HFFc6 (cell line): ENCODE data around the gene OBP2B. TPM values are rescaled to one million over a fixed set of nuclear protein-coding genes. Genes with fewer than 3 reads are reported as not detected.
A peak's percentile ranks its signal among the peaks of the same experiment; 100 is the strongest.

ENCODE experiments used
- DNase-seq: peaks from one replicate; pipeline ENCODE4 v3.0.0-alpha.2; 2018
- H3K27ac Mint-ChIP-seq: 2 replicates; pipeline ENCODE4 v1.8.0; 2020; ENCODE audit warnings: mild to moderate bottlenecking, mixed read lengths
- H3K27me3 Mint-ChIP-seq: 2 replicates; pipeline ENCODE4 v1.8.0; 2021; ENCODE audit warnings: mild to moderate bottlenecking, moderate library complexity, mixed read lengths; ENCODE audit not compliant: insufficient read depth
- H3K36me3 Mint-ChIP-seq: 2 replicates; pipeline ENCODE4 v1.8.0; 2021; ENCODE audit warnings: low read depth, mixed read lengths
- H3K4me1 Mint-ChIP-seq: 2 replicates; pipeline ENCODE4 v1.8.0; 2020; ENCODE audit warnings: low read depth, mixed read lengths
- H3K4me3 Mint-ChIP-seq: 2 replicates; pipeline ENCODE4 v1.8.0; 2020; ENCODE audit warnings: mild to moderate bottlenecking, moderate library complexity, mixed read lengths
- H3K9me3 Mint-ChIP-seq: 2 replicates; pipeline ENCODE4 v1.8.0; 2020; ENCODE audit warnings: mild to moderate bottlenecking, mixed read lengths
- CTCF ChIP-seq: fragments of 200-600 bp; sonication (generic); IDR thresholded peaks from 2 replicates; pipeline ENCODE4 v1.5.0; 2021; ENCODE audit warnings: antibody characterized with exemption, mild to moderate bottlenecking
- total RNA-seq, 6 experiments: library from RNA; stranded (reverse); fragmentation: NEBNext Ultra II Directional; extraction: Animal tissue kit (Norgen Biotek cat#: 25700); gene quantifications; 2 replicates in 1 of 6; 3 replicates in 5 of 6; pipeline ENCODE4 v1.2.3, GENCODE V29; 2021

OBP2B gene
- total RNA-seq, 6 experiments from 2014 or later, result not detected

- Mint-ChIP-seq H3K4me3 (no peak overlapping the region), H3K27ac (no peak overlapping the region), H3K9me3 (no peaks in the 10 kb centered on the region), H3K27me3 (peaks cover 5% of the 10 kb centered on the region), H3K4me1 (no peaks in the 10 kb centered on the region; the same call in 1 of the 2 replicates), H3K36me3 (no peaks in the 10 kb centered on the region)
- peak; percentile 68 for DNase-seq
- TF ChIP-seq CTCF, result peak; percentile 84
These were observed 48.1 kb downstream of the OBP2B start for GRCh38 chr9:133160742-133161546.

- Mint-ChIP-seq H3K27ac (no peak overlapping the region), H3K27me3 (peaks cover 5% of the 10 kb centered on the region), H3K4me1 (no peaks in the 10 kb centered on the region; the same call in 1 of the 2 replicates), H3K9me3 (no peaks in the 10 kb centered on the region), H3K4me3 (no peak overlapping the region), H3K36me3 (no peaks in the 10 kb centered on the region)
- TF ChIP-seq CTCF, result no peak
- no peak for DNase-seq
These were observed 50.4 kb downstream of the OBP2B start for GRCh38 chr9:133158695-133159094.

Other genes with a start within 250 kb of the OBP2B start
- gene GFI1B, start 230.6 kb downstream of the OBP2B start, total RNA-seq, result under 1 TPM in 1 of 6 experiments, not detected in 5; 0.18 TPM
- 10 to 100 TPM; 34.5 to 40.2 (median 38.4) TPM for gene GTF3C5, start 178.3 kb downstream of the OBP2B start, total RNA-seq
- under 1 TPM; 0.25 to 0.60 (median 0.43) TPM for gene CEL, start 147.3 kb downstream of the OBP2B start, total RNA-seq
- gene RALGDS, start 88.0 kb downstream of the OBP2B start, total RNA-seq, result 10 to 100 TPM; 12.1 to 15.8 (median 14.8) TPM
- gene GBGT1, start 45.3 kb downstream of the OBP2B start, total RNA-seq, result 1 to 10 TPM; 1.1 to 2.8 (median 1.7) TPM
- not detected for gene ABO, start 66.0 kb upstream of the OBP2B start, total RNA-seq
- gene SURF6, start 126.9 kb upstream of the OBP2B start, total RNA-seq, result 10 to 100 TPM; 11.2 to 19.3 (median 13.5) TPM
- 10 to 100 TPM; 17.9 to 22.3 (median 20.8) TPM for gene MED22, start 138.9 kb upstream of the OBP2B start, total RNA-seq
- 1,000 to 10,000 TPM; 2,011 to 2,156 (median 2,046) TPM for gene RPL7A, start 139.0 kb upstream of the OBP2B start, total RNA-seq
- 10 to 100 TPM; 25.3 to 29.1 (median 26.8) TPM for gene SURF1, start 147.2 kb upstream of the OBP2B start, total RNA-seq
- gene SURF2, start 147.3 kb upstream of the OBP2B start, total RNA-seq, result 10 to 100 TPM; 16.6 to 20.9 (median 18.2) TPM
- 100 to 1,000 TPM; 406 to 474 (median 417) TPM for gene SURF4, start 166.8 kb upstream of the OBP2B start, total RNA-seq
- 1 to 10 TPM in 2 of 6 experiments, under 1 TPM in 4; 0.46 to 1.4 (median 0.68) TPM for gene STKLD1, start 167.1 kb upstream of the OBP2B start, total RNA-seq
- 10 to 100 TPM; 20.4 to 26.3 (median 23.5) TPM for gene REXO4, start 208.8 kb upstream of the OBP2B start, total RNA-seq
- 1 to 10 TPM in 1 of 6 experiments, under 1 TPM in 5; 0.41 to 1.2 (median 0.74) TPM for gene ADAMTS13, start 213.1 kb upstream of the OBP2B start, total RNA-seq